SK-N-MC (cell line): ENCODE measurements around the gene TRAF3.

Experiments
- EZH2 ChIP-seq: fragments of 200-600 bp; sonication (generic); IDR thresholded peaks from one replicate; pipeline ENCODE4 v1.6.1; 2017; ENCODE audit warnings: antibody characterized with exemption
- FOXP2 ChIP-seq: optimal IDR thresholded peaks from 2 replicates; pipeline ENCODE3; 2011; ENCODE audit warnings: mild to moderate bottlenecking, moderate library complexity; ENCODE audit not compliant: insufficient read depth; ENCODE audit errors: extremely low read length, control extremely low read depth
- POLR2AphosphoS5 ChIP-seq: IDR thresholded peaks from 2 replicates; pipeline ENCODE4 v1.6.1; 2012; ENCODE audit warnings: mild to moderate bottlenecking, low read depth, low read length, borderline replicate concordance

DNA sequence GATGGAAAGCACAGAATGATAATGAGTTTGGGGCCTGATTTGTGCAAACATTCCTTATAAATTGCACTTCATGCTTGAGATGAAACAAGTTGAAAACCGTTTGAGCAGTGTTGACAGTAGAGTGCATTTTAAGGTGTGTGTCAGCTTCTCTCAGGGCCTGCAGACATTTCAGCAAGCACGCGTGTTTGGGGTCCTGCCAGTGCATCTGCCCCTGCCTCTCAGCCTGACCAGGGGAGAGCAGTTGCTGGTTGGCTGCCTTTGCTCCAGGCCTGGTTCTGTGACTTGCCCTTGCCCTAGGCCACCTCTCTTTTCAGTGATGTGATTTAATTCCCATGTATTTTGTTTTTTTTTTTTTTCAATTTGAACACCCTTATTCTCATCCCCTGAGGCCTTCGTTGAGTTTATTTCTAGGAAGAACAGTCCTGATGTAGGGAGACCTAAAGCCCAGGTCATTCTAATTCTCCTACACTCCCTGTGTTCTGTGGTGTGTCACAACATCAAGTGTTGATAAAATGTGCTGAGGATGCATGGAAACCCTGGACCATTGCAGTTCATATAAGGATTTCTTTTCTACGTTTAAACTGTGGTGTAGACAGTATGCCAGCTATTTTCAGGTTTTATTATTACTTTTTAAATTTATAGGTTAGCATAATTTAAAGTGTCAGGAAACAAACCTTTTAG is 105.1 kb downstream of the TRAF3 start:
- TF ChIP-seq POLR2AphosphoS5 (no peak), EZH2 (no peak), FOXP2 (no peak)
